Measurements from ENCODE around the gene VNN1.

Gene VNN1

DNA sequence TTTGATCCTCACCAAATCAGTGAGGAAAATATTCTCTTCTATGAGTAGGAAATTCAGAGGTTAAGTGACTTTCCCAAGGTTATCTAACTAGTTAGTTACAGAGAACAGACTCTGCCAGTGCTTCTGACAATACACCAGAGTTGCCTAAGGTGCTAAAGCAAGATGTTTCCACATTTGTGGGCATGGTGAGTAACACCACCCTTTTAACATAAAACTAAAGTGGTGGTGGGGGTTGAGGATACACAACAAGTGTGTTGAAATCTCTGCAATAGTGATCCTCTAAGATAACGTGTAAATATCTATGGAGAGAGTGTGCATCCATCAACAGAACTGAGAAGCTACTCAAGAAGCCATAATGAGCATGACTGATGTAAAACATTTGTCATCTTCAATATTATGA lies 32.2 kb upstream of the VNN1 start:
- TF ChIP-seq, protein P1, sequence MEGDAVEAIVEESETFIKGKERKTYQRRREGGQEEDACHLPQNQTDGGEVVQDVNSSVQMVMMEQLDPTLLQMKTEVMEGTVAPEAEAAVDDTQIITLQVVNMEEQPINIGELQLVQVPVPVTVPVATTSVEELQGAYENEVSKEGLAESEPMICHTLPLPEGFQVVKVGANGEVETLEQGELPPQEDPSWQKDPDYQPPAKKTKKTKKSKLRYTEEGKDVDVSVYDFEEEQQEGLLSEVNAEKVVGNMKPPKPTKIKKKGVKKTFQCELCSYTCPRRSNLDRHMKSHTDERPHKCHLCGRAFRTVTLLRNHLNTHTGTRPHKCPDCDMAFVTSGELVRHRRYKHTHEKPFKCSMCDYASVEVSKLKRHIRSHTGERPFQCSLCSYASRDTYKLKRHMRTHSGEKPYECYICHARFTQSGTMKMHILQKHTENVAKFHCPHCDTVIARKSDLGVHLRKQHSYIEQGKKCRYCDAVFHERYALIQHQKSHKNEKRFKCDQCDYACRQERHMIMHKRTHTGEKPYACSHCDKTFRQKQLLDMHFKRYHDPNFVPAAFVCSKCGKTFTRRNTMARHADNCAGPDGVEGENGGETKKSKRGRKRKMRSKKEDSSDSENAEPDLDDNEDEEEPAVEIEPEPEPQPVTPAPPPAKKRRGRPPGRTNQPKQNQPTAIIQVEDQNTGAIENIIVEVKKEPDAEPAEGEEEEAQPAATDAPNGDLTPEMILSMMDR (IDR thresholded peaks at IDR 0.05; ENCODE audit: borderline replicate concordance, extremely low read depth, low read length, poor library complexity, severe bottlenecking), result no peak
- TF ChIP-seq EZH2 (IDR thresholded peaks at IDR 0.05; ENCODE audit: borderline replicate concordance, low read depth, low read length, severe bottlenecking), result no peak
- H4K20me1 ChIP-seq (ENCODE audit: insufficient read depth, low read length), result no peaks in the 10 kb centered on the region
- H3K4me3 ChIP-seq (ENCODE audit: low read depth in 1 of 2, low read length in 2 of 2), result no peak overlapping the region
- no peak for DNase-seq
- H3K4me1 ChIP-seq (ENCODE audit: insufficient read depth, low read length), result no peaks in the 10 kb centered on the region
- H3K9me3 ChIP-seq (ENCODE audit: insufficient read depth, low read length, severe bottlenecking), result no peaks in the 10 kb centered on the region
- H3K27me3 ChIP-seq (ENCODE audit: insufficient read depth, low read length, poor library complexity), result no peaks in the 10 kb centered on the region
- no peak overlapping the region for H3K9ac ChIP-seq (ENCODE audit: low read depth, low read length)
- H3K36me3 ChIP-seq (ENCODE audit: insufficient read depth, low read length), result no peaks in the 10 kb centered on the region
- H3K79me2 ChIP-seq (ENCODE audit: insufficient read depth, low read length), result no peaks in the 10 kb centered on the region
- H3K4me2 ChIP-seq (ENCODE audit: insufficient read depth, low read length), result no peak overlapping the region
- H2AFZ ChIP-seq (ENCODE audit: low read depth, low read length), result no peak overlapping the region
- ATAC-seq (ENCODE audit: insufficient read depth, low read depth), result no peak
- H3K27ac ChIP-seq (ENCODE audit: low read length), result no peak overlapping the region

DNA sequence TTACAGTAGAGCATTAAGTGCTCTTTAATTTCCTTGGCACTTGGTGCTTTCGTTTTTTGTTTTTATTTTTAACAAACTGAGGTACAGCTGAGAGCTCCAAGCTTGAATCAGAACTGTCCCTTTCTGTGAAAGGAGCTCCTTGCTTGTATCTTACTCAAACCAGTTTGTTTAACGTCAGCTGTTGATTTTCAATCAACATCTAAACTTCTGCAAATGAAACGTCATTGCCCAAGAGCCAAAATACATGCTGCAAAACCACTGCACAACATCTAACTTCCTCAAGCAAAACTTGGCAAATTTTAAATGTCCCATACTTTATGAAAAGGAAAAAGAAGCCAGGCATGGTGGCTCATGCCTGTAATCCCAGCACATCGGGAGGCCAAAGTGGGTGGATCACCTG lies 28.6 kb upstream of the VNN1 start:
- Histone ChIP-seq H3K27ac (ENCODE audit: low read length) (no peak overlapping the region), H3K4me2 (ENCODE audit: insufficient read depth, low read length) (no peak overlapping the region), H3K36me3 (ENCODE audit: insufficient read depth, low read length) (no peaks in the 10 kb centered on the region), H3K27me3 (ENCODE audit: insufficient read depth, low read length, poor library complexity) (no peaks in the 10 kb centered on the region), H2AFZ (ENCODE audit: low read depth, low read length) (no peak overlapping the region), H3K4me1 (ENCODE audit: insufficient read depth, low read length) (no peaks in the 10 kb centered on the region), H3K9ac (ENCODE audit: low read depth, low read length) (no peak overlapping the region), H3K9me3 (ENCODE audit: insufficient read depth, low read length, severe bottlenecking) (no peaks in the 10 kb centered on the region), H3K4me3 (ENCODE audit: low read depth in 1 of 2, low read length in 2 of 2) (no peak overlapping the region), H4K20me1 (ENCODE audit: insufficient read depth, low read length) (no peaks in the 10 kb centered on the region), H3K79me2 (ENCODE audit: insufficient read depth, low read length) (no peaks in the 10 kb centered on the region)
- no peak for TF ChIP-seq EZH2 (IDR thresholded peaks at IDR 0.05; ENCODE audit: borderline replicate concordance, low read depth, low read length, severe bottlenecking)
- TF ChIP-seq, protein P1 (IDR thresholded peaks at IDR 0.05; ENCODE audit: borderline replicate concordance, extremely low read depth, low read length, poor library complexity, severe bottlenecking), result no peak
- ATAC-seq (ENCODE audit: insufficient read depth, low read depth) (no peak), DNase-seq (no peak)

DNA sequence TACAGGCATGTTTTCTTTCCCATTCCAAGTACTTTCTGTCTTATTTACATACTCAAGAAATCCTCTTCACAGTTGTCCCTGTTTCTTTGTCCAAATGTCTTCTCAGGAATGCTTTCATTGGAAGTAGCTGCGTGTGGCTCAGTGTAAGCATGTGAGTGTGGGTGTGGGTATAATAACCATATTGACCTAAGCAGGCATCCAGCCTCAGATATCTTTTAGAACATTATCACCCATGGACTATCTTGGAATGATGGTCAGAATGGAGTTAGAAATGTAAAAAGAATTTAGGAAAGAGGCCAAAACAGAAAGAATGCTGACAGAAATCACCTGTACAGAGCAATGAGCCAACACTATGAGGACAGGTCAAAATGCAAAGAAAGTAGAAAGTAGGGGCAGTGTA lies 27.4 kb upstream of the VNN1 start:
- DNase-seq (no peak), ATAC-seq (ENCODE audit: insufficient read depth, low read depth) (no peak)
- Histone ChIP-seq H3K9ac (ENCODE audit: low read depth, low read length) (no peak overlapping the region), H3K27me3 (ENCODE audit: insufficient read depth, low read length, poor library complexity) (no peaks in the 10 kb centered on the region), H2AFZ (ENCODE audit: low read depth, low read length) (no peak overlapping the region), H3K79me2 (ENCODE audit: insufficient read depth, low read length) (no peaks in the 10 kb centered on the region), H3K27ac (ENCODE audit: low read length) (no peak overlapping the region), H3K36me3 (ENCODE audit: insufficient read depth, low read length) (no peaks in the 10 kb centered on the region), H4K20me1 (ENCODE audit: insufficient read depth, low read length) (no peaks in the 10 kb centered on the region), H3K4me2 (ENCODE audit: insufficient read depth, low read length) (no peak overlapping the region), H3K9me3 (ENCODE audit: insufficient read depth, low read length, severe bottlenecking) (no peaks in the 10 kb centered on the region), H3K4me1 (ENCODE audit: insufficient read depth, low read length) (no peaks in the 10 kb centered on the region), H3K4me3 (ENCODE audit: low read depth in 1 of 2, low read length in 2 of 2) (no peak overlapping the region)
- TF ChIP-seq, protein P1 (IDR thresholded peaks at IDR 0.05; ENCODE audit: borderline replicate concordance, extremely low read depth, low read length, poor library complexity, severe bottlenecking), result no peak
- no peak for TF ChIP-seq EZH2 (IDR thresholded peaks at IDR 0.05; ENCODE audit: borderline replicate concordance, low read depth, low read length, severe bottlenecking)

DNA sequence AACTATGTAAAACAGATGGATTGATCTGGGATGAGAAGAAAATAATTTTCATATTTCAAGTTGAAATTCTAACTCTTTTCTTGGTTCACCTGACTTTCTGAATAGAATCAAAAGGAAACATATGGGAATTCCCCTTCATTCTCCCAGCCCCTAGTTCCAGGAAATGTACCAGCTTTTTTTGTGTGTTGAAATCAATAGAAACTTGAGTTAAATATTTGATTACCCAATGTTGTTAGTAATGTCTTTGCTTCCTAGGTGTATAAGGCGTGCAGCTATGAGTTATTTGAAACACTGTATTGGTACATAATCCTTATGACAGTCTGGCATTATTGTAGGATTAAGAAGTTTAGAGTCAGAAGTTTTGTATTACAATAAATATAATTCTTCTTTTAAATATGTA lies 22.4 kb upstream of the VNN1 start:
- no peaks in the 10 kb centered on the region for H3K9me3 ChIP-seq (ENCODE audit: insufficient read depth, low read length, severe bottlenecking)
- TF ChIP-seq, protein P1 (IDR thresholded peaks at IDR 0.05; ENCODE audit: borderline replicate concordance, extremely low read depth, low read length, poor library complexity, severe bottlenecking), result no peak
- TF ChIP-seq EZH2 (IDR thresholded peaks at IDR 0.05; ENCODE audit: borderline replicate concordance, low read depth, low read length, severe bottlenecking), result no peak
- no peak for ATAC-seq (ENCODE audit: insufficient read depth, low read depth)
- H4K20me1 ChIP-seq (ENCODE audit: insufficient read depth, low read length), result no peaks in the 10 kb centered on the region
- H3K9ac ChIP-seq (ENCODE audit: low read depth, low read length), result no peak overlapping the region
- DNase-seq, result no peak
- no peaks in the 10 kb centered on the region for H3K79me2 ChIP-seq (ENCODE audit: insufficient read depth, low read length)
- H3K36me3 ChIP-seq (ENCODE audit: insufficient read depth, low read length), result no peaks in the 10 kb centered on the region
- H3K27me3 ChIP-seq (ENCODE audit: insufficient read depth, low read length, poor library complexity), result no peaks in the 10 kb centered on the region
- no peaks in the 10 kb centered on the region for H3K4me1 ChIP-seq (ENCODE audit: insufficient read depth, low read length)
- H3K27ac ChIP-seq (ENCODE audit: low read length), result no peak overlapping the region
- no peak overlapping the region for H3K4me2 ChIP-seq (ENCODE audit: insufficient read depth, low read length)
- no peak overlapping the region for H2AFZ ChIP-seq (ENCODE audit: low read depth, low read length)
- H3K4me3 ChIP-seq (ENCODE audit: low read depth in 1 of 2, low read length in 2 of 2), result no peak overlapping the region

Data from DND-41 (cell line).